GM21381 (cell line): ENCODE data around the gene ALDH18A1.
"Not testable (repeated sequence)": the region's sequence is repeated elsewhere in the genome, so short reads cannot be mapped to it uniquely, and the experiment has no call there.

Experiments
- ATAC-seq: cut with Tn5 transposase; IDR thresholded peaks from one replicate; pipeline ENCODE4 v1.9.1; 2021; ENCODE audit warnings: mild to moderate bottlenecking, moderate library complexity; ENCODE audit not compliant: unreplicated experiment

Gene ALDH18A1

GRCh38 chr10:95656291-95657164 lies at the start of gene ALDH18A1:
Gene ALDH18A1, minus strand, starts transcription at chr10:95656711. Its CDS starts 3,334 bp downstream, at chr10:95653377.
- ATAC-seq: peak; percentile 88

- ATAC-seq: no peak
These were observed 41.9 kb upstream of the ALDH18A1 start for GRCh38 chr10:95698415-95698814.

- ATAC-seq: peak; percentile 25
These were observed 40.9 kb upstream of the ALDH18A1 start for GRCh38 chr10:95697429-95697828.

- no peak for ATAC-seq
These were observed 38.2 kb upstream of the ALDH18A1 start for GRCh38 chr10:95694665-95695064.

GRCh38 chr10:95693668-95694534 lies 37.4 kb upstream of the ALDH18A1 start, which contains the start of gene TCTN3:
Gene TCTN3, minus strand, starts transcription at chr10:95693927. Its CDS starts 28 bp downstream, at chr10:95693899.
- ATAC-seq: peak; percentile 98

GRCh38 chr10:95693071-95693667 lies 36.7 kb upstream of the ALDH18A1 start:
- no peak for ATAC-seq

GRCh38 chr10:95691281-95691680 lies 34.8 kb upstream of the ALDH18A1 start:
- ATAC-seq: no peak

- no peak for ATAC-seq
These were observed 32.1 kb upstream of the ALDH18A1 start for GRCh38 chr10:95688648-95689047.

GRCh38 chr10:95683966-95684365 lies 27.5 kb upstream of the ALDH18A1 start:
- no peak for ATAC-seq

GRCh38 chr10:95675403-95676116 lies 19.0 kb upstream of the ALDH18A1 start:
- no peak for ATAC-seq

- no peak for ATAC-seq
These were observed 18.1 kb upstream of the ALDH18A1 start for GRCh38 chr10:95674643-95675042.

- not testable (repeated sequence) for ATAC-seq
These were observed 16.1 kb upstream of the ALDH18A1 start for GRCh38 chr10:95672641-95673040.

- ATAC-seq: no peak
These were observed 8.0 kb upstream of the ALDH18A1 start for GRCh38 chr10:95664543-95664942.

- ATAC-seq: no peak
These were observed 7.0 kb upstream of the ALDH18A1 start for GRCh38 chr10:95663496-95663895.

GRCh38 chr10:95661818-95662217 lies 5.3 kb upstream of the ALDH18A1 start:
- ATAC-seq: no peak

- ATAC-seq: no peak
These were observed 3.8 kb upstream of the ALDH18A1 start for GRCh38 chr10:95660283-95660682.

- no peak for ATAC-seq
These were observed 739 bp upstream of the ALDH18A1 start for GRCh38 chr10:95657250-95657649.

GRCh38 chr10:95655571-95656290 lies 780 bp downstream of the ALDH18A1 start:
- peak; percentile 7 for ATAC-seq

GRCh38 chr10:95653895-95654294 lies 2.6 kb downstream of the ALDH18A1 start:
- ATAC-seq: no peak
